Heart left ventricle (tissue), 13 donors: ENCODE results near the gene ADCY9.

Experiments used
- CTCF ChIP-seq, 12 donors: fragments of 200-600 bp; sonication (generic) in 4 of 12; IDR thresholded peaks; one replicate each; pipeline versions ENCODE4 v1.5.0 to v1.8.0; 2018 to 2022; ENCODE audit warnings: antibody characterized with exemption in 12 of 12, mild to moderate bottlenecking in 5 of 12
- POLR2A ChIP-seq, 2 donors: fragments of 450-650 bp; IDR thresholded peaks; one replicate each; pipeline ENCODE4 v1.6.1; 2017; ENCODE audit warnings: antibody characterized with exemption in 2 of 2, mild to moderate bottlenecking in 2 of 2, moderate library complexity in 2 of 2
- donor health status: ischemic (EF 13 %, LVEDD 7.1; RV severe dilation, severe dysfunction).
- donor health status: DM: no; HTN: yes; CAD: no.
- donor health status: DM: no; HTN: no; CAD: no.
- donor health status: ischemic (EF 25% LVEDD 6.9; RV normal size, moderate dysfunction).
- donor health status: ischemic (EF 25% LVEDD 5.7; RV mildly dilated, moderate dysfunction).
- donor health status: ischemic (EF 35%, LVEDD 5.7; RV mildly dilated, moderate dysfunction).
- donor health status: nonischemic (EF 11% LVEDD 7.7; RV severe dilation, severe dysfunction).
- donor health status: DM: yes; HTN: yes; CAD: no.
- donor health status: PGD.
- donor health status: ischemic (EF 29% LVEDD 5.4; RV normal size, mild dysfunction).
- donor health status: nonischemic (EF 23%, LVEDD 6.1; RV moderate dilation, normal function).

- no peak for TF ChIP-seq CTCF (IDR thresholded peaks at IDR 0.05)
- no peak for TF ChIP-seq POLR2A (IDR thresholded peaks at IDR 0.05)
These were observed 23.7 kb upstream of the ADCY9 start for GRCh38 chr16:4139968-4140367.
